ENCODE results near the gene MCC.

- TF ChIP-seq CTCF (IDR thresholded peaks at IDR 0.05) (no peak), POLR2AphosphoS5 (IDR thresholded peaks at IDR 0.05) (no peak), POLR2A (IDR thresholded peaks at IDR 0.05) (no peak), EP300 (IDR thresholded peaks at IDR 0.05) (no peak)
These were observed 282.9 kb downstream of the MCC start for GRCh38 chr5:113205323-113205722.

Data from upper lobe of left lung (tissue), 4 donors.